ENCODE measurements around the gene ACE2.

The ACE2 gene

DNA sequence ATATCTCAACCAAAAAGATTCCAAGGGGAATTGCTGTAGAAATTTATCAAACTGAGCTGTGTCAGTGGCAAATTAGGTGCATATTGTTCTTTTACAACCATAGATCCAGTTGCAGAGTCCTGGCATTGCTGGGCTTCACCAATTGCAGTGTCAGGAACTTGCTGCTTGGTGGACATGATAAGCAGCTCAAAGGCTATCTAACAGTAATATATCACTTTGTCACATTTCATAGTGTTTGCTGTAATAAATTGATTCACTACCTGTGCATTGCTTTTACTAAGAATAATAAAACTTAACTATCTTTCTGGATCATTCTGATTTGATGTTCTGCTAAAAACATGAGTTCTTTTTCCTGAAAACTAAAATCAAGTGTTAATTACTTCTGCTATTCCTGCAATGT, 30.9 kb upstream of the ACE2 start:
- H3K4me1 ChIP-seq (ENCODE audit: insufficient read depth, insufficient read length): no peaks in the 10 kb centered on the region
- H3K9me3 ChIP-seq (ENCODE audit: insufficient read depth, low read length): no peaks in the 10 kb centered on the region
- H3K36me3 ChIP-seq (ENCODE audit: insufficient read depth, insufficient read length, low read length): no peaks in the 10 kb centered on the region
- no peaks in the 10 kb centered on the region for H3K27me3 ChIP-seq (ENCODE audit: insufficient read depth, insufficient read length)
- TF ChIP-seq YY1 (IDR thresholded peaks at IDR 0.05; ENCODE audit: insufficient read depth, insufficient read length) (no peak), ZNF274 (IDR thresholded peaks at IDR 0.05; ENCODE audit: low read depth, low read length) (no peak), SUZ12 (IDR thresholded peaks at IDR 0.05; ENCODE audit: extremely low read depth, insufficient read depth, insufficient read length) (no peak)
- no peak overlapping the region for H3K4me3 ChIP-seq (ENCODE audit: insufficient read length, low read depth)
- no peak for DNase-seq (ENCODE audit: low read depth, low spot score)
- no peak overlapping the region for H3K9ac ChIP-seq (ENCODE audit: insufficient read length, low read depth)

DNA sequence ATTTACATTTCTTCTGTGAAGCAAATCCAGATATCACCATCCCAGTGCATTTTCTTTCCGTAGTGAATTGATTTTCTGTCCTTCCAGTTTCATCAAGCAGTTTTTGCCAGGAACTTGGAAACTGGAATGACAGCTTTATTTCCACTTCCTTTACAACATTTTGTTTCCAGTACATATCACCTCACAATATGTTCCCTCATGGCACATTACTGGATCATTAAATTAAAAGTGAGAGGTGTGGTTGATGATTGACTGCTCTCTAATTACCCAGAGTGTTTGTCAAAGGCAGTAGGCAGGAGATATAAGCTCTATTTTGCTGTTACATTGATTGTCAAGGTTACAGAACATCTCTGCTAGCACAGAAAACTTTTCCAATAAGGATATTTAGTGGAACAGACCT, 22.3 kb upstream of the ACE2 start:
- no peak for TF ChIP-seq SUZ12 (IDR thresholded peaks at IDR 0.05; ENCODE audit: extremely low read depth, insufficient read depth, insufficient read length)
- TF ChIP-seq ZNF274 (IDR thresholded peaks at IDR 0.05; ENCODE audit: low read depth, low read length): no peak
- TF ChIP-seq YY1 (IDR thresholded peaks at IDR 0.05; ENCODE audit: insufficient read depth, insufficient read length): no peak
- no peak overlapping the region for H3K4me3 ChIP-seq (ENCODE audit: insufficient read length, low read depth)

DNA sequence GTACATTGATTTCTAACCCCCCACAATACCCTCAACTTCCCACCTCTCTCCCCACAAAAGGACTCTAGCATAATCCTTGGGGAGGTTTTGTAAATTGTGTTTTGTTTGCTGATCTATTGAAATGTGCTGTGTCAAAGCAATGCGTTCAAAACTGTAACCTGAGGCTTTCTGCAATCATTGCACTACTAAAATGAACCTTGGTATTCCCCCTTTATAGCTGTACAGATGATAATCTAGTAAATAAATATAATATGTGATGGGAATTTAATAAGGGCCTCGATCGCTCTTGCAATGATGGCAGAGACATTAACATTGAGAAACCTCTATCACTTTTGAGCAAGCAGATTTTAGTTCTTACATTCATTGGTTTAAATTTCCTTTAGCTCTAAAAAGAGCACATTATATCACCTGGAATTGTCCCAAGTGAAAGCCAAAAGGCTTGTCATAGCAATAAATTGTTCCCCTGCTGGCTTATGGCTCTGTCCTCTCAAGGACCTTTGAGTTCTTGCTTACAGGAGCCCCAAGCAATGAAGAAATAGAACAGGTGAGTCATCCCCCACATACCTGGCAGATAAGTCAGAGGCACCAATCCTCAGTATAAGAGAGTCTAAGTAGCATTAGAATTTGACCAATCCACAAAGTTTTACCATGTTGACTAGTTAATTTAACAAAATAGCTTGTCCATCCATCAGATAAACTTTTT, 18.4 kb upstream of the ACE2 start:
- Histone ChIP-seq H3K4me3 (ENCODE audit: insufficient read length, low read depth) (no peak overlapping the region), H3K27me3 (ENCODE audit: insufficient read depth, insufficient read length) (no peaks in the 10 kb centered on the region), H3K4me1 (ENCODE audit: insufficient read depth, insufficient read length) (no peaks in the 10 kb centered on the region), H3K36me3 (ENCODE audit: insufficient read depth, insufficient read length, low read length) (no peaks in the 10 kb centered on the region), H3K9ac (ENCODE audit: insufficient read length, low read depth) (no peak overlapping the region), H3K9me3 (ENCODE audit: insufficient read depth, low read length) (no peaks in the 10 kb centered on the region)
- no peak for DNase-seq (ENCODE audit: low read depth, low spot score)
- TF ChIP-seq ZNF274 (IDR thresholded peaks at IDR 0.05; ENCODE audit: low read depth, low read length) (no peak), SUZ12 (IDR thresholded peaks at IDR 0.05; ENCODE audit: extremely low read depth, insufficient read depth, insufficient read length) (no peak), YY1 (IDR thresholded peaks at IDR 0.05; ENCODE audit: insufficient read depth, insufficient read length) (no peak)

More for the DNA sequence above, 22.3 kb upstream of the ACE2 start:
- Histone ChIP-seq H3K4me1 (ENCODE audit: insufficient read depth, insufficient read length) (no peaks in the 10 kb centered on the region), H3K9me3 (ENCODE audit: insufficient read depth, low read length) (no peaks in the 10 kb centered on the region), H3K27me3 (ENCODE audit: insufficient read depth, insufficient read length) (no peaks in the 10 kb centered on the region), H3K36me3 (ENCODE audit: insufficient read depth, insufficient read length, low read length) (no peaks in the 10 kb centered on the region), H3K9ac (ENCODE audit: insufficient read length, low read depth) (no peak overlapping the region)
- DNase-seq (ENCODE audit: low read depth, low spot score): no peak

GRCh38 chrX:15617111-15617510, 16.4 kb upstream of the ACE2 start:
- DNase-seq (ENCODE audit: low read depth, low spot score): no peak
- H3K4me1 ChIP-seq (ENCODE audit: insufficient read depth, insufficient read length): no peaks in the 10 kb centered on the region
- no peak for TF ChIP-seq SUZ12 (IDR thresholded peaks at IDR 0.05; ENCODE audit: extremely low read depth, insufficient read depth, insufficient read length)
- no peak for TF ChIP-seq YY1 (IDR thresholded peaks at IDR 0.05; ENCODE audit: insufficient read depth, insufficient read length)
- TF ChIP-seq ZNF274 (IDR thresholded peaks at IDR 0.05; ENCODE audit: low read depth, low read length): no peak
- no peak overlapping the region for H3K4me3 ChIP-seq (ENCODE audit: insufficient read length, low read depth)
- H3K9ac ChIP-seq (ENCODE audit: insufficient read length, low read depth): no peak overlapping the region
- no peaks in the 10 kb centered on the region for H3K27me3 ChIP-seq (ENCODE audit: insufficient read depth, insufficient read length)
- no peaks in the 10 kb centered on the region for H3K36me3 ChIP-seq (ENCODE audit: insufficient read depth, insufficient read length, low read length)
- no peaks in the 10 kb centered on the region for H3K9me3 ChIP-seq (ENCODE audit: insufficient read depth, low read length)

GRCh38 chrX:15616531-15616930, 15.8 kb upstream of the ACE2 start:
- no peaks in the 10 kb centered on the region for H3K4me1 ChIP-seq (ENCODE audit: insufficient read depth, insufficient read length)
- no peak overlapping the region for H3K4me3 ChIP-seq (ENCODE audit: insufficient read length, low read depth)
- no peaks in the 10 kb centered on the region for H3K9me3 ChIP-seq (ENCODE audit: insufficient read depth, low read length)
- TF ChIP-seq SUZ12 (IDR thresholded peaks at IDR 0.05; ENCODE audit: extremely low read depth, insufficient read depth, insufficient read length): no peak
- no peak for TF ChIP-seq ZNF274 (IDR thresholded peaks at IDR 0.05; ENCODE audit: low read depth, low read length)
- no peak for TF ChIP-seq YY1 (IDR thresholded peaks at IDR 0.05; ENCODE audit: insufficient read depth, insufficient read length)
- no peak for DNase-seq (ENCODE audit: low read depth, low spot score)
- no peaks in the 10 kb centered on the region for H3K27me3 ChIP-seq (ENCODE audit: insufficient read depth, insufficient read length)
- no peaks in the 10 kb centered on the region for H3K36me3 ChIP-seq (ENCODE audit: insufficient read depth, insufficient read length, low read length)
- H3K9ac ChIP-seq (ENCODE audit: insufficient read length, low read depth): no peak overlapping the region

GRCh38 chrX:15607067-15607466, 6.3 kb upstream of the ACE2 start:
- no peaks in the 10 kb centered on the region for H3K9me3 ChIP-seq (ENCODE audit: insufficient read depth, low read length)
- no peaks in the 10 kb centered on the region for H3K36me3 ChIP-seq (ENCODE audit: insufficient read depth, insufficient read length, low read length)
- no peaks in the 10 kb centered on the region for H3K4me1 ChIP-seq (ENCODE audit: insufficient read depth, insufficient read length)
- no peak overlapping the region for H3K4me3 ChIP-seq (ENCODE audit: insufficient read length, low read depth)
- H3K9ac ChIP-seq (ENCODE audit: insufficient read length, low read depth): no peak overlapping the region
- H3K27me3 ChIP-seq (ENCODE audit: insufficient read depth, insufficient read length): no peaks in the 10 kb centered on the region
- TF ChIP-seq SUZ12 (IDR thresholded peaks at IDR 0.05; ENCODE audit: extremely low read depth, insufficient read depth, insufficient read length) (no peak), YY1 (IDR thresholded peaks at IDR 0.05; ENCODE audit: insufficient read depth, insufficient read length) (no peak), ZNF274 (IDR thresholded peaks at IDR 0.05; ENCODE audit: low read depth, low read length) (no peak)
- DNase-seq (ENCODE audit: low read depth, low spot score): no peak

GRCh38 chrX:15606136-15606535, 5.4 kb upstream of the ACE2 start:
- TF ChIP-seq ZNF274 (IDR thresholded peaks at IDR 0.05; ENCODE audit: low read depth, low read length) (no peak), SUZ12 (IDR thresholded peaks at IDR 0.05; ENCODE audit: extremely low read depth, insufficient read depth, insufficient read length) (no peak)
- Histone ChIP-seq H3K4me3 (ENCODE audit: insufficient read length, low read depth) (no peak overlapping the region), H3K9me3 (ENCODE audit: insufficient read depth, low read length) (no peaks in the 10 kb centered on the region), H3K36me3 (ENCODE audit: insufficient read depth, insufficient read length, low read length) (no peaks in the 10 kb centered on the region), H3K27me3 (ENCODE audit: insufficient read depth, insufficient read length) (no peaks in the 10 kb centered on the region), H3K9ac (ENCODE audit: insufficient read length, low read depth) (no peak overlapping the region), H3K4me1 (ENCODE audit: insufficient read depth, insufficient read length) (no peaks in the 10 kb centered on the region)
- no peak for DNase-seq (ENCODE audit: low read depth, low spot score)

Measured in NT2/D1 (cell line).